AG09319 (cell line): ENCODE results near the gene MRM2.
A peak's percentile ranks its signal among the peaks of the same experiment; 100 is the strongest.

Experiments
- DNase-seq: peaks from one replicate; pipeline ENCODE4 v3.0.0-alpha.2; 2010; ENCODE audit warnings: low read depth; ENCODE audit errors: extremely low read depth
- TF ChIP-seq, protein P1 (sequence below): IDR thresholded peaks from 2 replicates; pipeline ENCODE4 v1.5.1; 2011; ENCODE audit warnings: low read depth, mild to moderate bottlenecking, inconsistent platforms, low read length, moderate library complexity

The MRM2 gene

GRCh38 chr7:2247141-2247995 is 5.4 kb upstream of the MRM2 start:
- no peak for DNase-seq
- TF ChIP-seq, protein P1, sequence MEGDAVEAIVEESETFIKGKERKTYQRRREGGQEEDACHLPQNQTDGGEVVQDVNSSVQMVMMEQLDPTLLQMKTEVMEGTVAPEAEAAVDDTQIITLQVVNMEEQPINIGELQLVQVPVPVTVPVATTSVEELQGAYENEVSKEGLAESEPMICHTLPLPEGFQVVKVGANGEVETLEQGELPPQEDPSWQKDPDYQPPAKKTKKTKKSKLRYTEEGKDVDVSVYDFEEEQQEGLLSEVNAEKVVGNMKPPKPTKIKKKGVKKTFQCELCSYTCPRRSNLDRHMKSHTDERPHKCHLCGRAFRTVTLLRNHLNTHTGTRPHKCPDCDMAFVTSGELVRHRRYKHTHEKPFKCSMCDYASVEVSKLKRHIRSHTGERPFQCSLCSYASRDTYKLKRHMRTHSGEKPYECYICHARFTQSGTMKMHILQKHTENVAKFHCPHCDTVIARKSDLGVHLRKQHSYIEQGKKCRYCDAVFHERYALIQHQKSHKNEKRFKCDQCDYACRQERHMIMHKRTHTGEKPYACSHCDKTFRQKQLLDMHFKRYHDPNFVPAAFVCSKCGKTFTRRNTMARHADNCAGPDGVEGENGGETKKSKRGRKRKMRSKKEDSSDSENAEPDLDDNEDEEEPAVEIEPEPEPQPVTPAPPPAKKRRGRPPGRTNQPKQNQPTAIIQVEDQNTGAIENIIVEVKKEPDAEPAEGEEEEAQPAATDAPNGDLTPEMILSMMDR, result peak; percentile 75

GRCh38 chr7:2245883-2246675 is 4.1 kb upstream of the MRM2 start:
- DNase-seq, result no peak
- TF ChIP-seq, protein P1, result no peak

- TF ChIP-seq, protein P1, result no peak
- DNase-seq, result no peak
Measured at GRCh38 chr7:2244404-2244995, 2.5 kb upstream of the MRM2 start.

DNA sequence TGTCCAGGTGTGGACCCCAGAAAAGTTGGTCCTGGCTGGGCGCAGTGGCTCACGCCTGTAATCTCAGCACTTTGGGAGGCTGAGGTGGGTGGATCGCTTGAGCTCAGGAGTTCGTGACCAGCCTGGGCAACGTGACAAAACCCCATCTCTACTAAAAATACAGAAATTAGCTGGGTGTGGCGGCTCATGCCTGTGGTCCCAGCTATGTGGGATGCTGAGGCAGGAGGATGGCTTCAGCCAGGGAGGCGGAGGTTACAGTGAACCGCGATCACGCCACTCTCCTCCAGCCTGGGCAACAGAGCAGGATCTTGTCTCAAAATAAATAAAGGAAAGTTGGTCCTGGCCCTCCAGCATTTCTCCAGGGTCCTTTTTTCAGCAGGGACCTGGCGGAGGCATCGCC is 1.5 kb upstream of the MRM2 start:
- no peak for DNase-seq
- TF ChIP-seq, protein P1, result no peak

DNA sequence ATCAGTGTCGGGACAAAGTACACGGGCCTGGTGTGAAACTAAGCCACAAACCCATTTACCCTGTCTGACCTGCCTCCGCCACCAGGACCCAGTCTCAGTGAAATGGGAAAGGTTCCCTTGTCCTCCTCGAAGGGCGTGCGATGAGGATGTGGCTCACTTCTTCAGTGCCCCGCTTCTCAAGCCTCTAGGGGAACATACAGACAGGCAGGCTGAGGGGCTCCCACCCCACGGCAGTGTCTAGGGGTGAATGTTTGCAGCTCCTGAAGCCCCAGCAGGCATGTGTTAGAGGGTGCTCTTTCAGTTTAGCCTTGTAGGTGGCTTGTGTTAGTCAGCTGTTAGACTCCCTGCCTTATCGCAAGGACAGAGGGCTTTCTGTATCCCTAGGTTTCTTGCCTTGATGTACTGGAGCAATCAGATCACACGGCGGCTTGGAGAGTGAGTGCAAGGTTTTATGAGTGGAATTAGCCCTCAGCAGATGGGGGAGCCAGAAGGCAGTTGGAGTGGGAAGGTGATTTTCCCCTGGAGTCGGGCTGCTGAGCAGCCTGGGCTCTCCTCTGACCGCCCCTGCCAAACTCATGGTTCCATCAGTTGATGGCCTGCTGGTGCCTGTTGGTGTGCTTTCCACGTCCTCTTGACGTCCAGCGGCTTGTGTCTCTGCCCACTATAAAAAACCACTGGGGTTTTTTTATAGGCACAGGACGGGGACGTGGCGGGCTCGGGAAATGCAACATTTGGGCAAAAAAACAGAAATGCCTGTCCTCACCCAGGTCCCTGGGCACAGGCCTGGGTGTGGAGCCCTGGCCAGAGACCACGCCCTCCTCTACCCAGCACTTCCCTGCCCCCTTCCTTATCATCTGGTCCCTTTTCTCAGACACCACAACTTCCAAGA is 780 bp upstream of the MRM2 start:
- TF ChIP-seq, protein P1, result no peak; the same call in 1 of the 2 replicates
- no peak for DNase-seq

DNA sequence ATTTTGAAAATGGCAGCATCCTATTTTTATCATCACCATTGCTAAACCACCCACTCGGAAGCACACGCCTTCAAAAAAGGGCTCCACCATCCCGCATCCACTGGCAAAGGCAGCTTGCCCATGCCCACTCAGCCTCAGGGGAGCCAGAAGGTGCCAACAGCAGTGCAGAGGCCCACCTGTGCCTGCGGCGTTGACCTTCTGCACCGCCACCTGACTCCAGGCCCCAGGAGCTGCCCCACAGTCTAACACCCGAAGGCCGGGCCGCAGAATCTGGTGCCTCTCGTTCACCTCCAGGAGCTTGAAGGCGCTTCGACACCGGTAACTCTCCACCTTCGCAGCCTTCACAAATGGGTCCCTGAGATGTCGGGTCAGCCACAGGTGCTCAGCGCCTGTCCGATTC is 2.8 kb downstream of the MRM2 start:
- DNase-seq, result no peak
- TF ChIP-seq, protein P1, result no peak
